Fibroblast of skin of abdomen (primary cell): Measurements from ENCODE around the gene ADGRG1.

ENCODE experiments used
- DNase-seq: peaks from one replicate; pipeline ENCODE4 v3.0.0-alpha.2; 2013

ADGRG1 gene

GRCh38 chr16:57635266-57636097 is 7.1 kb downstream of the ADGRG1 start:
- no peak for DNase-seq

DNA sequence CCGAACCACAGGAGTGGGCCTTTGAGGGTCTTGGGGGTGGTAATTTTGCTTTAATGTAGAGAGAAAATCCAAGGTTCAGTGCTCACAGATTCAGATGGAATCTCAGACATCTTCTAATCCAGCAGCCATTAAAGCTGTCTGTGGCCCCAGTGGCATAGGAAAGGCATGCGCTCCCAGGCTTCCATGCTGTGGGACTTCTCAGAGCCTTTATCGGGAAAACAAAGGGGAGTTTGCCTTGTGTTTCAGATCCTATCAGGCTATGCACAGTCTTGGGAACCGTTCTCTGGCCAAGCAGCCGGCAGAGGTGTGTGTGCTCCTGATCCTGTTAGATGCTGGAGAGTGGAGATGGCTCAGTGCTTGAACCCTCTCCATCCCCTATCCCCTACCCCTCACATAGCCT is 7.8 kb downstream of the ADGRG1 start:
- no peak for DNase-seq

GRCh38 chr16:57637020-57637419 is 8.6 kb downstream of the ADGRG1 start:
- DNase-seq, result no peak

GRCh38 chr16:57637424-57637823 is 9.0 kb downstream of the ADGRG1 start:
- no peak for DNase-seq

DNA sequence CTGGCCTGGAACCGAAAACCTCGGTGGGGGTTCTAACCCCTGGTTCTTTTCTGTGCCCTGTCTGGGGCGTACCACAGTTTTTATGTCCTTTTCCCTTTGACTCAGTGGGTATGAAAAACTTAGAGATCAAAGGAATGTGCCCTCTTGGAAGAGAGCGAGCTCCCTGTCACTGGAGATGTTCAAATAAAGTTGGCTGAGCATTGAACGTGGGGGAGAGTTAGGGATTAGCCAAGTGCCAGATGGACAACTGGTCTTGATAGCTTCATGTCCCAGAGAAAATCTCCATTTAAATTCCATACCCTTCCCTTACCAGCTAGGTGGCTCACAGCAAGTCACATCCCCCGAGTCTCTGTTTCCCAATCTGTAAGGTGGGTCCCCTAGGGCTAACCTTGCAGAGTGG is 9.5 kb downstream of the ADGRG1 start:
- no peak for DNase-seq

GRCh38 chr16:57638381-57638780 is 10.0 kb downstream of the ADGRG1 start:
- DNase-seq, result no peak

DNA sequence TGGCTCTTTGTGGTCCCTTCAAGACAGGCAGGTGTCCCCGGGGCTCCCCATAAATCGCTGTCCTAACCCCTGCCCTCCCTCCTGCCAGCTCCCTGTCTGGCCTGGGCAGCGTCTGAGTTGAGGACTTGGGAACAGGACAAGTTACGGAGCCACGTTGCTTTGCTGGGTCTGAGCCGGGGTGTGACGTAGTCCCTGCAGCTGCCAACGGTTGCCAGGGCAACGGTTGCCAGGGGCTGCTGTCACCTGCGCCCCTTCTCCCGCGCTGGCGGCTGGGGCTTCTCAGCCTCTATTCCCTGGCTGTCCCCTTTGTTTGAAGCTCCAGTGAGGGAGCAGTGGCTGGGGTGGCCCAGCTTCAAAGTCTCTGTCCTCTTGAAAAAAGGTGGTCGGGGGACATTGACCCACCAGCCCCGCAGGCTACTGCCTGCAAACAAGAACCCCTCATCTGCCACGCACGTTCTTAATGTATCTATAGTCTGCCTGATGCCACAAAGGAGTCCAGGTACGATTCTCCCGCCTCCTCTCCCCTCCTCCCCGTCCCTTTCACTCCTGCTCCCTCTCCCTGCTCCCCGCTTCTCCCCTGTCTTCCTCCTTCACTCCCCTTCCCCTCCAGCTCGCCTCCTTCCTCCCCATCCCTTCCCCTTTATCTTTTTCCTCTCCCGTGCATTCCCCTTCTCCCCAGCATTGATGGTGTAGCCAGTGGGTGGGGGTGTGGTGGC is 10.9 kb downstream of the ADGRG1 start:
- DNase-seq, result no peak

- no peak for DNase-seq
Observed at GRCh38 chr16:57640185-57640584, 11.8 kb downstream of the ADGRG1 start.

DNA sequence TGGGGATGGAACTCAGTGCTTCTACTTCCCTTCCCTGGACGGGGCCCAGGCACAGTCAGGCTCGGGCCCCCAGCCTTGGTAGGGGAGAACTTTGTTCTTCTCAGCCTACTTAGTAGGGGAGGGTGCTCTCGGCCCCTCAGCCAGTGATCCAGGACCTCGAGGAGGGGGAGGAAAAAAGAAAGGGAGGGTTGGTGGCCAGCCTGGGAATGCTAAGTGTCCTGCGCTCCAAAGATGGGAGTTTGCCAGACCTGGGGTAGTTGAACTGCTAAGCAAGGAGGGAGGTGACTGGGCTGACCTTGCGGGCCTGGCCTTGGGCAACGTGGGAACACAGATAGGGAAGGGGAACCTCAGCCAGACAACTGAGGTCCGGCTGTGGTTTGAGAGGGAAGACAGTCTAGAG is 12.2 kb downstream of the ADGRG1 start:
- no peak for DNase-seq

GRCh38 chr16:57642160-57643135 is 14.0 kb downstream of the ADGRG1 start:
- no peak for DNase-seq

DNA sequence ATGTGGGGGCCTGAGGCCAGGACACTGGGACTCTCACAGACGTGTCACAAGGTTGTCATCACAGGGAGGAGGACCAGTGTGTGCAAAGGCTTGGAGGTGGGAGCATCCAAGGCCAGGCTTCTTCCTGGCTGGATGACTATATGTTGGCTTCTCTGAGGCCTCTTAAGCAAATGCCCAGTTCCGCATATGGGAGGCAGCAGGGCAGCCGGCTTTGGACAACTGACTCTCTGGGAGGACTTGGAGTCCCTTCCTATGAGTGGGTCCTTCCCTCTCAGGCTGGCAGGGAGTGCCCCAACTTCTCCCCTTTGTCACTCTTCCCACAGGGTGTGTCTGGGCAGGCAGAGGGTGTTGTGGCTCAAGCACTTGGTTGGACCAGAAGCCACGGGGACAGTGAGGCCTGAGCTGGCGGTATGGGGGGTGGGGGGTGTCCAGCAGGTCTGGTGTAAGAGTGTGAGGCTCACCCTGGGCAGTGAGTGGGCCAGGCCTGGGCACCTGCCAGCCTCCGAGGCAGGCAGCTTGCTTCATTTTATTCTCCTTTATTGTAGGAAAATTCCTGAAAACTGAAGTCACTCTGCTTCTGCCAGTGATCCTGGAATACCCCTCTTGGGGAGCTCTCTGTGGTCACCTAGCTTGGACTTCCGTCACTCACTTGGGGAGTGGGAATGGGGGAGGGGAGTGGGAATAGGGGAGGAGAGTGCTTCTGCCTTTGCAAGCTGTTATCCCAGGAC is 14.9 kb downstream of the ADGRG1 start:
- peak; percentile 48 for DNase-seq

DNA sequence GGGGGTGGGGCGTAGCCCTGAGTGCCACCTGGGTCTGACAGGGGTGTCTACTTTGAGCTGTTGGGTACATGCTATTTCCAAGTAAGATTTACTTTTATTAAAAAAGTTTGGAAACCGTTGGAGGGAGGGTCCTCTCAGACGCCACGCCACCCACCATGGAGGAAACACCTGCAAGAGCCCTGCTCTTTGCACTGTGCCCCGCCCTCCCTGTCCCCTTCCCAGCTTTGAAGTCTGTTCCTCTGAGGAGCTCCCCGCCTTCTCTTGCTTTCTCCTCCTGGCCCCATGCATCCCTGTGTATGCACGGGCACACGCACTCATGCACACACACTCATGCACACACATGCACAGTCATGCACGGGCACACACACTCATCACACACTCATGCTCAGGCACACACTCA is 15.5 kb downstream of the ADGRG1 start:
- no peak for DNase-seq

DNA sequence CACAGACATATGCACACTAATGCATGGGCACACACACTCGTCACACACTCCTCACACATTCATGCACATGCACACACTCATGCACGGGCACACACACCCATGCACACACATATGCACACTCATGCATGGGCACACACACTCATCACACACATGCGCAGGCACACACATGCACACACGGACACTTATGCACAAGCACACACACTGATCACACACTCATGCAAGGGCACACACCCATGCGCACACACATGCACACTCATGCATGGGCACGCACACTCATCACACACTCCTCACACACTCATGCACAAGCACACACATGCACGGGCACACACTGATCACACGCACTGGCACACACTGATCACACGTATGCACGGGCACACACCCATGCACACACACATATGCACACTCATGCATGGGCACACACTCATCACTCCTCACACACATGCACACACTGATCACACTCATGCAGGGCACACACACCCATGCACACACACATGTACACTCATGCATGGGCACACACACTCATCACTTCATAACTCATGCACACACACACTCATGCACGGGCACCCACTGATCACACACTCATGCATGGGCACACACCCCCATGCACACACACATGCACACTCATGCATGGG is 16.1 kb downstream of the ADGRG1 start:
- DNase-seq, result no peak

DNA sequence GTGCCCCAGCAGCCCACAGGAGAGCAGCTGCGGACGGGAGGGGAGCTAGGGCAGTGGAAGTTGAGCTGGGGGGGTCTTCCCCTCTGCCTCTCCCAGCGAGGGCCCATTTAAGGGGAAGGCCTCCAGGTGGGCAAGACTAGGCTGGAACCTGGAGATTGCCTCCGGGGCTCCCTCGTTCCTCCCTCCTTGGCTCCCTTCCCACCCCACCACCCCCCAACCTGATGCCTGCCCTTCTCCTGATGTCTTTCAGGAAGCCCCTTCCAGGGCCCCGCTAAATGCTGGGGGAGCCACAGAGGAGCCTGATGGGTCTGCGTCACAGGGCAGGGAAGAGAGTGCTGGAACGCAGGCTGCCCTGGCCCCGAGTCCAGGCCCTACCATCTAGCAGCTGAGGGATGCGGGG is 16.7 kb downstream of the ADGRG1 start:
- no peak for DNase-seq

- DNase-seq, result peak; percentile 27
Observed at GRCh38 chr16:57645691-57646387, 17.4 kb downstream of the ADGRG1 start.

DNA sequence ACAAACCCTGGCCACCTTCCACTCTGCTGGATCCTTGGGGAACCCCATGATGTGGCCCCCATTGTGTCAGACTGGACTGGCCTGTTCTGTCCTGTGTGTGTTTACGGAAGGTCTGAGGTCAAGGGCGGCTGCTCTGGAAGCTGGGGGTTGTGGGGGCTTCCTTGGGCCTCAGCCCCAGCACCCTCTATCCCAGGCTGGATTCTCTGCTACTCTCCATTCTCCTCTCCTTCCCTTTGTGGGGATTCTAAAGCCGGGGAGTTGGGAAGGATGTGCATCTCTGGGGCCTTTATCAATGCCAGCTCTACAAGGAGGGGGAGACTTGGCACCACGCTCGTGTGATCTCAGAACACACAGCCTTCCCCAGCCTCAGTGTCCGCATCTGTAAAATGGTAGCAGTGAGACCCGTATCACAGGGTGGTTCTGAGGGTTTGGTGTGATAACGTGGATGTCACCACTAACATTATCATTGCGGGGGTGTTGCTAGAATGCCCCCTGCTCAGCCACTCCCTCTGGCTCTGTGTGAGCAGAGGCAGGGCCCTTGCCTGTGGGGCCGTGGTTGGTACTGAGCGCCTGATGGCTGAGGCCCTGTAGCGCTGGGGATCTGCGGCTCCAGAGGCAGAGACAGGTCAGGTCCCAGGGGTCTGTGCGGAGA is 18.1 kb downstream of the ADGRG1 start:
- DNase-seq, result no peak

DNA sequence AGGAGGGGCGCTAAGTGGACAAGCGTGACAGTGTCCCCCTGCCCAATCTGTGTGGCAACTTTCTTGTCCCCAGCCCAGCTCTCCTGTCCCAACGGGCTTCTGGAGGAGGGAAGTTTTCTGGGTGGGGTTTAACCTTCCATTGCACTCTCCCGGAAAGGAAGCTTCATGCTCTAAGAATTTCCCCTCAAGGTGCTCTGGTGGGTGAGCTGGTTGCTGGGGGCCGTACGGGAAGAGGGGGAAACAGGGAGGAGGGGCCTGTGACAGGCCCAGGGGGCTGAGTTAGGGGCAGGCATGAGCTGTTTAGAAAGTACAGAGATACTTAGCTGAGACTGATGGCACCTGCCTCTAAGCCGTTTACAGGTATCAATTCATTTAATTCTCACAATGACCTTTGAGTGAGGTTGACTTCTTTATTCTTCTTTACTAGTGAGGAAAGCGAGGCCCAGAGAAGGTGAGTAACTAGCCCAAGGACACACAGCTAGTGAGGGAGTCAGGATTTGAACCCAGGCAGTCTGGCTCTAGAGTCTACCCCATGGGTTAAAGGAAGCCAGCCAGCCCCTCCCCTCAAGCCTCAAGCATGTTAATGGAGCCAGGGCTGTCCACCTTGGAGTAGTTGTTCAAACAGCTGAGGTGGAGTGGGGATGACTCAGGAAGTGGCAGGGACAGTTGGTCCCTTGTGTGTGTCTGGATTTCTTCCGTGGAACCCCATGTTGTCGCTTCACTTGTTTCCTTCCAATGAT is 18.9 kb downstream of the ADGRG1 start:
- no peak for DNase-seq

DNA sequence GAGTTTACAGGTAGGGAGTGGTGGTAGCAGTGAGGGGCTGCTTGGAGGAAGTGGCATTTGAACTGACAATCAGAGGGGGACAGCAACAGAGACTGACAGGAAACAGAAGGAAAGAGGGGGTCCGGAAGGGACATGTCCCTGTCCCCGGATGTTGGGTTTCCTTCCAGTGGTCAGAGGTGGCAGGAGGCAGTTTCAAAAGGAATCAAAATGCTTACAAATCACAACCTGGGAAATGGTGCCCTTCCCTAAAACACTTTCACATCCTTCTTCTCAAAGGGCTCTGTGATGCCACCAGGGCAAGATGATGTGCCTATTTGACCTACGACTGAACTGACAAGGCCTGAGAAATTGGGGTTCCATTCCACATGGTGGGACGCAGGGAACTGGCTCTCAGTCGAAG is 19.7 kb downstream of the ADGRG1 start:
- no peak for DNase-seq

GRCh38 chr16:57648581-57649442 is 20.4 kb downstream of the ADGRG1 start:
- peak; percentile 63 for DNase-seq
